IMR-90 (cell line): ENCODE results near the gene CADM2. TPM values are rescaled to one million over a fixed set of nuclear protein-coding genes. Genes with fewer than 3 reads are reported as not detected.

Source experiments
- ATAC-seq: fragments of 200-7000 bp; cut with Tn5 transposase; 2 replicates; pipeline ENCODE4 v1.9.1; 2020; ENCODE audit warnings: low read depth, mild to moderate bottlenecking, moderate library complexity
- BruUV-seq: library from RNA; stranded (reverse); fragments of 400-500 nt; replicated peaks from 2 replicates; lab custom pipeline; 2021; lab: Mats Ljungman, UMichigan
- CTCF ChIA-PET: fragments of 300-600 bp; formaldehyde crosslinking; extraction: SDS; loops from one replicate; lab custom pipeline; 2021; ENCODE audit warnings: antibody characterized with exemption; lab: Yijun Ruan, JAX
- POLR2A ChIA-PET: fragments of 300-600 bp; sonication (Branson Sonifier 250); formaldehyde crosslinking; loops from one replicate; lab custom pipeline; 2022; ENCODE audit warnings: antibody characterized with exemption; ENCODE audit not compliant: unreplicated experiment; lab: Charles Lee
- DNase-seq: peaks from one replicate; pipeline ENCODE4 v3.0.0; 2013
- H2AFZ ChIP-seq: replicated peaks from 2 replicates; pipeline ENCODE3; 2013; ENCODE audit warnings: low read length, mild to moderate bottlenecking; ENCODE audit not compliant: poor library complexity
- H2AK5ac ChIP-seq: 2 replicates; pipeline ENCODE4 v1.6.1; 2013; ENCODE audit warnings: low read depth, low read length, inconsistent platforms
- H2AK9ac ChIP-seq: replicated peaks from 2 replicates; pipeline ENCODE3; 2013; ENCODE audit warnings: mild to moderate bottlenecking, low read depth, low read length, moderate library complexity; ENCODE audit not compliant: poor library complexity
- H2BK120ac ChIP-seq: 2 replicates; pipeline ENCODE4 v1.6.1; 2013; ENCODE audit warnings: low read depth, low read length, inconsistent platforms
- H2BK15ac ChIP-seq: 3 replicates; pipeline ENCODE4 v1.6.1; 2013; ENCODE audit warnings: low read depth, low read length, inconsistent platforms
- H2BK20ac ChIP-seq: 2 replicates; pipeline ENCODE4 v1.6.1; 2013; ENCODE audit warnings: low read depth, mild to moderate bottlenecking, inconsistent platforms, low read length, moderate library complexity
- H2BK5ac ChIP-seq: 2 replicates; pipeline ENCODE4 v1.6.1; 2013; ENCODE audit warnings: mild to moderate bottlenecking, low read depth, low read length, inconsistent platforms; ENCODE audit not compliant: poor library complexity, severe bottlenecking
- H3K14ac ChIP-seq: replicated peaks from 2 replicates; pipeline ENCODE4 v1.6.1; 2013; ENCODE audit warnings: low read depth, low read length, inconsistent platforms
- H3K18ac ChIP-seq: 2 replicates; pipeline ENCODE4 v1.6.1; 2013; ENCODE audit warnings: low read depth, low read length, control low read depth
- H3K23ac ChIP-seq: 2 replicates; pipeline ENCODE4 v1.6.1; 2013; ENCODE audit warnings: low read depth, low read length, inconsistent platforms
- H3K27ac ChIP-seq: 2 replicates; pipeline ENCODE4 v1.5.1; 2013; ENCODE audit warnings: mild to moderate bottlenecking, control low read depth, low read length; ENCODE audit not compliant: insufficient read depth
- H3K27me3 ChIP-seq: 2 replicates; pipeline ENCODE4 v1.6.1; 2013; ENCODE audit warnings: low read length; ENCODE audit not compliant: control insufficient read depth, insufficient read depth
- H3K36me3 ChIP-seq: 2 replicates; pipeline ENCODE4 v1.6.1; 2013; ENCODE audit warnings: low read length, mixed read lengths; ENCODE audit not compliant: control insufficient read depth, insufficient read depth
- H3K4ac ChIP-seq: 2 replicates; pipeline ENCODE4 v1.6.1; 2013; ENCODE audit warnings: low read depth, low read length, inconsistent platforms
- H3K4me1 ChIP-seq: 2 replicates; pipeline ENCODE4 v1.6.1; 2013; ENCODE audit warnings: low read length, mixed read lengths; ENCODE audit not compliant: control insufficient read depth, insufficient read depth
- H3K4me2 ChIP-seq: 2 replicates; pipeline ENCODE4 v1.6.1; 2013; ENCODE audit warnings: low read depth, mild to moderate bottlenecking, control low read depth, low read length, moderate library complexity
- H3K4me3 ChIP-seq: 2 replicates; pipeline ENCODE4 v1.5.1; 2013; ENCODE audit warnings: low read depth, mild to moderate bottlenecking, control low read depth, low read length, moderate library complexity; ENCODE audit not compliant: insufficient read depth
- H3K56ac ChIP-seq: 2 replicates; pipeline ENCODE4 v1.6.1; 2013; ENCODE audit warnings: low read length, inconsistent platforms; ENCODE audit not compliant: insufficient read depth; ENCODE audit errors: extremely low read depth
- H3K79me1 ChIP-seq, 2 experiments: 2 replicates each; pipeline ENCODE4 v1.6.1; 2013; ENCODE audit warnings: low read length in 2 of 2, inconsistent platforms in 1 of 2, low read depth in 1 of 2
- H3K9ac ChIP-seq: 2 replicates; pipeline ENCODE4 v1.6.1; 2013; ENCODE audit warnings: low read depth, low read length, control low read depth
- H3K9me1 ChIP-seq: 2 replicates; pipeline ENCODE4 v1.6.1; 2013; ENCODE audit warnings: low read length, inconsistent platforms; ENCODE audit not compliant: insufficient read depth
- H3K9me3 ChIP-seq: 2 replicates; pipeline ENCODE4 v1.6.1; 2013; ENCODE audit warnings: low read length; ENCODE audit not compliant: control insufficient read depth, insufficient read depth
- H4K20me1 ChIP-seq: 2 replicates; pipeline ENCODE4 v1.6.1; 2013; ENCODE audit warnings: low read length, inconsistent platforms; ENCODE audit not compliant: insufficient read depth
- H4K5ac ChIP-seq: 2 replicates; pipeline ENCODE4 v1.6.1; 2013; ENCODE audit warnings: mild to moderate bottlenecking, low read depth, low read length, control low read depth
- H4K8ac ChIP-seq, 2 experiments: 2 replicates each; pipeline ENCODE4 v1.6.1; 2013; ENCODE audit warnings: low read depth in 2 of 2, low read length in 2 of 2, control low read depth in 1 of 2, inconsistent platforms in 1 of 2
- H4K91ac ChIP-seq: 2 replicates; pipeline ENCODE4 v1.6.1; 2013; ENCODE audit warnings: low read depth, low read length, inconsistent platforms; ENCODE audit not compliant: insufficient read depth
- BHLHE40 ChIP-seq: fragments of 150-350 bp; IDR thresholded peaks from 2 replicates; pipeline ENCODE4 v1.6.1; 2016; ENCODE audit warnings: mild to moderate bottlenecking, low read depth, low read length
- CEBPB ChIP-seq: IDR thresholded peaks from 2 replicates; pipeline ENCODE4 v1.6.1; 2012; ENCODE audit warnings: low read depth, low read length, improper control_type of control experiment
- CHD1 ChIP-seq: IDR thresholded peaks from 2 replicates; pipeline ENCODE4 v1.6.1; 2012; ENCODE audit warnings: low read depth, low read length, improper control_type of control experiment
- CTCF ChIP-seq: conservative IDR thresholded peaks from 2 replicates; pipeline ENCODE4 v1.5.1; 2012; ENCODE audit warnings: mild to moderate bottlenecking, low read depth, low read length, improper control_type of control experiment
- ELK1 ChIP-seq: fragments of 150-350 bp; IDR thresholded peaks from 2 replicates; pipeline ENCODE4 v1.6.1; 2016; ENCODE audit warnings: low read depth, mild to moderate bottlenecking, low read length, moderate library complexity, borderline replicate concordance
- FOS ChIP-seq: fragments of 150-350 bp; IDR thresholded peaks from 2 replicates; pipeline ENCODE4 v1.6.1; 2016; ENCODE audit warnings: low read depth, low read length
- MAFK ChIP-seq: IDR thresholded peaks from 2 replicates; pipeline ENCODE4 v1.6.1; 2012; ENCODE audit warnings: low read depth, low read length, improper control_type of control experiment
- MAZ ChIP-seq: IDR thresholded peaks from 2 replicates; pipeline ENCODE4 v1.6.1; 2012; ENCODE audit warnings: low read depth, mild to moderate bottlenecking, low read length, improper control_type of control experiment, moderate library complexity, borderline replicate concordance
- MXI1 ChIP-seq: IDR thresholded peaks from 2 replicates; pipeline ENCODE4 v1.6.1; 2012; ENCODE audit warnings: low read depth, mild to moderate bottlenecking, low read length, moderate library complexity, borderline replicate concordance
- NFE2L2 ChIP-seq: fragments of 150-350 bp; IDR thresholded peaks from 2 replicates; pipeline ENCODE4 v1.6.1; 2016; ENCODE audit warnings: low read depth, mild to moderate bottlenecking, low read length
- POLR2A ChIP-seq: IDR thresholded peaks from 2 replicates; pipeline ENCODE4 v1.6.1; 2012; ENCODE audit warnings: mild to moderate bottlenecking, low read depth, low read length
- RAD21 ChIP-seq: IDR thresholded peaks from 2 replicates; pipeline ENCODE4 v1.6.1; 2012; ENCODE audit warnings: low read length, improper control_type of control experiment
- RCOR1 ChIP-seq: IDR thresholded peaks from 2 replicates; pipeline ENCODE4 v1.6.1; 2012; ENCODE audit warnings: mild to moderate bottlenecking, low read length, improper control_type of control experiment; ENCODE audit not compliant: insufficient replicate concordance
- RFX5 ChIP-seq: IDR thresholded peaks from 2 replicates; pipeline ENCODE4 v1.8.0; 2012; ENCODE audit warnings: low read depth, mild to moderate bottlenecking, low read length, moderate library complexity
- SMC3 ChIP-seq: fragments of 150-350 bp; IDR thresholded peaks from 2 replicates; pipeline ENCODE4 v1.6.1; 2016; ENCODE audit warnings: low read depth, mild to moderate bottlenecking, antibody characterized with exemption, low read length, moderate library complexity
- USF2 ChIP-seq: fragments of 150-350 bp; IDR thresholded peaks from 2 replicates; pipeline ENCODE4 v1.6.1; 2017; ENCODE audit warnings: mild to moderate bottlenecking, antibody characterized with exemption, low read length, low read depth
- WGBS, 2 experiments: methylation state at CpG; one replicate each; pipeline versions ENCODE4 v1.1.5 to v1.1.7; 2013; ENCODE audit warnings: missing lambda C conversion rate in 2 of 2; ENCODE audit not compliant: insufficient read length in 1 of 2; ENCODE audit errors: extremely low coverage in 2 of 2; 5-methylcytosine and 5-hydroxymethylcytosine counted together
- dilution Hi-C: fragments of 300-500 bp; cut with HindIII; formaldehyde crosslinking; loops from one replicate; pipeline ENCODE4 v1.14.3; 2018; ENCODE audit warnings: low sequenced_read_pairs; ENCODE audit not compliant: unreplicated experiment
- in situ Hi-C: fragments of 300-500 bp; cut with MboI; formaldehyde crosslinking; loops from 3 replicates; pipeline ENCODE4 v1.14.3; 2019; ENCODE audit warnings: low sequenced_read_pairs, inconsistent platforms, mixed read lengths
- intact Hi-C: fragments of 100-400 bp; cut with micrococcal nuclease; formaldehyde crosslinking; loops from 2 replicates; pipeline ENCODE4 v1.10.0; 2022
- polyA plus RNA-seq, 3 experiments: library from polyadenylated mRNA; depleted of rRNA; stranded (reverse); fragments of >200 nt; gene quantifications; 2 replicates each; pipeline ENCODE4 v1.2.3, GENCODE V29; 2012; ENCODE audit warnings: low replicate concordance in 1 of 3
- total RNA-seq: library from RNA; depleted of rRNA; stranded (reverse); fragments of >200 nt; gene quantifications from 2 replicates; pipeline ENCODE4 v1.2.3, GENCODE V29; 2012

The CADM2 gene
- total and polyA plus RNA-seq, 2 of the 4 experiments (the other 2 are of a cell fraction), result not detected

- ChIA-PET CTCF (no interaction called here), POLR2A (no interaction called here)
- Histone ChIP-seq H3K4ac (no peak overlapping the region), H3K27me3 (no peaks in the 10 kb centered on the region), H4K8ac (no peak overlapping the region), H4K5ac (no peak overlapping the region), H3K56ac (no peak overlapping the region), H3K18ac (no peak overlapping the region), H3K36me3 (no peaks in the 10 kb centered on the region), H3K14ac (no peak overlapping the region), H4K91ac (no peak overlapping the region), H2BK15ac (no peak overlapping the region), H3K4me2 (no peak overlapping the region), H2AFZ (no peak overlapping the region), H3K9me1 (no peaks in the 10 kb centered on the region), H3K23ac (no peak overlapping the region), H2AK5ac (no peak overlapping the region), H2BK5ac (no peak overlapping the region), H3K4me1 (no peaks in the 10 kb centered on the region), H3K9me3 (no peaks in the 10 kb centered on the region), H2AK9ac (no peak overlapping the region), H4K20me1 (no peaks in the 10 kb centered on the region), H3K9ac (no peak overlapping the region), H3K79me1 (no peaks in the 10 kb centered on the region), H3K27ac (no peak overlapping the region), H2BK20ac (no peak overlapping the region), H3K4me3 (no peak overlapping the region), H2BK120ac (no peak overlapping the region)
- dilution Hi-C loops, result no loop called here
- DNase-seq (no peak), ATAC-seq (no peak)
- intact Hi-C loops, result no loop called here
- in situ Hi-C loops, result no loop called here
- TF ChIP-seq SMC3 (no peak), CTCF (no peak), MAFK (no peak), RFX5 (no peak), MAZ (no peak), CHD1 (no peak), RAD21 (no peak), BHLHE40 (no peak), USF2 (no peak), POLR2A (no peak), CEBPB (no peak), ELK1 (no peak), FOS (no peak), MXI1 (no peak), RCOR1 (no peak), NFE2L2 (no peak)
- WGBS, 2 experiments, result no CpG with 5 or more reads among the region's 4 CpGs
- BruUV-seq, result no TSS peak
Observed at GRCh38 chr3:85370341-85370740, 411.6 kb downstream of the CADM2 start.
